GM19351 (cell line): ENCODE data around the gene POLDIP2.

Experiments
- ATAC-seq: cut with Tn5 transposase; IDR thresholded peaks from one replicate; pipeline ENCODE4 v1.9.1; 2021; ENCODE audit warnings: mild to moderate bottlenecking, moderate library complexity; ENCODE audit not compliant: unreplicated experiment

The POLDIP2 gene

DNA sequence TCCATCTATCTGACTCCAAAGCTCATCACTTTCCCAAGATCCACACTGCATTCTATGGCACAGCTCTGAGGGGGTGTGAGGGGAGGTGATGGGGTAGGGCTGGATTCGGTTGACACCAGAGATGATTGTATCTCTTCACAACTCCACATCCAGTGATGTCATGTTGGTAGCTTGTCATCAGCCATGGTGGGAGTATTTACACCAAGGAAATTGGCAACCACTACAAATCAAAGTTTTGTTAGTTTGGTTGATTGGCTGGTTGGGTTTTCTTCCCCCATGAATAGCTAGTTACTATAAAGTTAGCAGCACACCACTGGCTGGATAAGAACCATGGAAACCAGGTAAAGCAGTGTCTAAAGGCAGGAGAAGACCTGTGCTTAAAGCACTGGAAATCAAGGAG is 33.7 kb upstream of the POLDIP2 start:
- ATAC-seq = no peak

DNA sequence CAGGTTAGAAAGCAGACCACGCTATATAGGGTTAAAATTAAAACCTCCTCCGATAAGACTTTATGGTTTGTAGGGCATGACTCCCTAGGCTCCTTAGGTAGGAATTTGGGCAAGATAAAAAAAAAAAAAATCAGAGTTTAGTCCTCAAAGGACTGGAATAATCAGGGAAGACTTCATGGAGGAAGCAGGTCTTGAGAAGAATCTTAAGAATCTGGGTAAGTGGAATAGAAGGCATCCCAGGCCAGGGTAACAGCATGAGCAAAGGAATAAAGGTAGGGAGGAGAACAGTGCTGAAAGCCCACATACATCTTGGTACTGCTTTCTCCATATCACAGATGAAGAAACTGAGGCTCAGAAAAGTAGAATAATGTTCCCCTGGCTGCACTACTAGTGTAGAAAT is 33.2 kb upstream of the POLDIP2 start:
- ATAC-seq = no peak

DNA sequence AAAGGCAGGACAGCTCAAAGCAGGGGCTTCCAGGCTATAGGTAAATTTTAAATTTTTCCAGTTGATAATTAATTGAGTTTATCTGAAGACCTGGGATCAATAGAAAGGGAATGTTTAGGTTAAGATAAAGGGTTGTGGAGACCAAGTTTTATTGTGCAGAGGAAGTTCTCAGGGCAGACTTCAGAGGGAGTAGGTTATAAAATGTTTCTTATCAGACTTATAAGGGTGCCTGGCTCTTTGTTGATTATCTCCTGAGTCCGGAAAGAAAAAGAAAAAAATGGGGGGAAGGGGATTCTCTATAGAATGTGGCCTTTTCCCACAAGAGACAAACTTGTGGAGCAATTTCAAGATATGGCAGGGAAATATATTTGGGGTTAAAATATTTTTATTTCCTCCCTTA is 32.8 kb upstream of the POLDIP2 start:
- no peak for ATAC-seq

DNA sequence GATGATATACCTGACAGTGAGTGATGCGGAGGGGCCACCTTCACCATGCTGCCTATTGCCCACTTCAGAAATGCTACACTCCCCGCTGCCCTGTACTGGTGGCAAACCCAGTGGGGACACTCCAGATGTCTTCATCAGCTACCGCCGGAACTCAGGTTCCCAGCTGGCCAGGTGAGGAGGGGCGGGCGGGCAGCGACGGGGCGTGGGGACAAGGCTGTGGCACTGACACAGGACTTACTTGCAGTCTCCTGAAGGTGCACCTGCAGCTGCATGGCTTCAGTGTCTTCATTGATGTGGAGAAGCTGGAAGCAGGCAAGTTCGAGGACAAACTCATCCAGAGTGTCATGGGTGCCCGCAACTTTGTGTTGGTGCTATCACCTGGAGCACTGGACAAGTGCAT is 30.8 kb upstream of the POLDIP2 start:
- no peak for ATAC-seq

GRCh38 chr17:28386391-28386790 is 29.1 kb upstream of the POLDIP2 start:
- ATAC-seq = no peak

DNA sequence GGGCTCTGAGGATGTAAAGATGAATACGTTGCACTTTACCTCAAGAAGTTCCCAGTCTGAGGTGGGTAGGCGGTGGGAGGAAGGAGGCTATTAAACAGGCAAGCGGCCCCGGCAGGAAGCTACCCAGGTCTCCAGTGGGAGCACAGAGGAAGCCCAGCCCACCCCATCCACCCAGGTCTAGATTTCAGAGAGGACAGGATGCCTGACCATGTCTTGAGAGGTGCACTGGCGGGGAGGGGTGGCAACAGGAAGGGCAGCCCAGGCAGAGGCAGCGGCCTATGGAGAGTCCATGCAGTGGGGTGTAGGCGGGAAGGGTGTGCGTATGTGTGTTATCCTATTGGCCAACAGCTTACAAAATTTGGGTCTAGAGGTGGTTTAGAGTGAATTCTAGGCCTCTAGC is 28.1 kb upstream of the POLDIP2 start:
- no peak for ATAC-seq

GRCh38 chr17:28385037-28385400 is 27.7 kb upstream of the POLDIP2 start:
- peak; percentile 28 for ATAC-seq

- ATAC-seq = peak; percentile 72
These were observed 27.1 kb upstream of the POLDIP2 start for GRCh38 chr17:28384281-28385036.

DNA sequence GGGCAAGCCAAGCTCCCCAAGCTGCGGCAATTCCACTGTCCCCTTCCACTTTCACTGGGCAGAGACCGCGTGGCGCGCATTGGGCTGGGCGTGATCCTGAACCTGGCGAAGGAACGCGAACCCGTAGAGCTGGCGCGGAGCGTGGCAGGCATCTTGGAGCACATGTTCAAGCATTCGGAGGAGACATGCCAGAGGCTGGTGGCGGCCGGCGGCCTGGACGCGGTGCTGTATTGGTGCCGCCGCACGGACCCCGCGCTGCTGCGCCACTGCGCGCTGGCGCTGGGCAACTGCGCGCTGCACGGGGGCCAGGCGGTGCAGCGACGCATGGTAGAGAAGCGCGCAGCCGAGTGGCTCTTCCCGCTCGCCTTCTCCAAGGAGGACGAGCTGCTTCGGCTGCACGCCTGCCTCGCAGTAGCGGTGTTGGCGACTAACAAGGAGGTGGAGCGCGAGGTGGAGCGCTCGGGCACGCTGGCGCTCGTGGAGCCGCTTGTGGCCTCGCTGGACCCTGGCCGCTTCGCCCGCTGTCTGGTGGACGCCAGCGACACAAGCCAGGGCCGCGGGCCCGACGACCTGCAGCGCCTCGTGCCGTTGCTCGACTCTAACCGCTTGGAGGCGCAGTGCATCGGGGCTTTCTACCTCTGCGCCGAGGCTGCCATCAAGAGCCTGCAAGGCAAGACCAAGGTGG is 24.0 kb upstream of the POLDIP2 start:
- ATAC-seq = no peak

DNA sequence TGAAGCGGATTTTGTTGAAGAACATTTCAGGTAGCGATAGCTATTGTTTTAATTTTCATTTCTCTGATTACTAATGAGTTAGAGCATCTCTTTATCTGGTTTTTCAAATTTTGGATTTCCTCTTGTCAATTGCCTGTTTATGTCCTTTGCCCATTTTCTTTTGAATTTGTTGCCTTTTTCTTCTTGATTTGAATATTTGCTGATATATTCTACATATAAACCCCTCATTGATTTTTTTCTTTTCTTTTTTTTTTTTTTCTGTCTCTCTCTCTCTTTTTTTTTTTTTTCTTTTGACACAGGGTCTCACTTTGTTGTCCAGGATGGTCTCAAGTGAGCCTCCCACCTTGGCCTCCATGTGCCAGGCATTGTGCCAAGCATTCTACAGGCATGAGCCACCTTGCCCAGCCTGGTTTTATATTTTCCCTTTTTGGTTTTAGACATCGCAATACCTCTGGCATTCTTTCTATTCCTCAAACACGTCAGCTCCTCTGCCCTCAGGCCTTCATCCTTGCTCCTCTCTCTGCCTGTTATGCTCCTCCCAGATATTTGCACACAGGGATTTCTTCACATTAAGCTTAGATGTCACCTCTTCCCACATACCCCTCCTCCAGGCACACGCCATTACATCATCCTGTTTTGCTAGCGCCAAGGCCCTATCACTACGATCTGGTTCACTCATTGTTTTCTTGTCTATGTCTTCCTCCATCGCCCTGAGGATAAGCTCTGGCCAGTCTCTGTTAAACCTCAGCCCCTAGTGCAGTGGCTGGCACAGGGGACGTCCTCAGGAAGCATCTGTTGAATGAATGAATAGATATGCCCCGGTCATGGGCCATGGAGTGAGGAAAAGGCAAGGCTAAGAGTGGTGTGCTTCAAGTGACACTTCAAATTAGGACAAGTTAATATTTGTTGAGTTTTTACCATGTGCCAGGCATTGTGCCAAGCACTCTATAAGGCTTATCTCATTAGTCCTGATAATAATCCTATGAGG is 22.8 kb upstream of the POLDIP2 start:
- ATAC-seq = no peak

DNA sequence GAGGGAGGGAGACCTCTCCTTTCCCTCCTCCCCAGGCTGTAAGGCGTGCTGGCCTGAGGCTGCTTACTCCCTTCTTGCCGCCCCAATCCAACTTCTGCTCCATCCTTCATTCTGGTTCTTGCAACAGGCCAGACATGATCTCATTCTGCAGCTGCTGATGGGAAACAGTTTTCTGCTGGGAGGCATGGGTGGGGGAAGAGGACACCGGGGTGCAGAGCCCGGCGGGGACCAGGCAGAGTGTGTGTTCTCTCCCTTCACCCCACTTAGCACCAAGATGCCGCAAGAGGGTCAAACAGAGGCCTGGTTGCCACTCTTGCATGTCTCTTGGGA is 15.6 kb upstream of the POLDIP2 start:
- ATAC-seq = no peak

DNA sequence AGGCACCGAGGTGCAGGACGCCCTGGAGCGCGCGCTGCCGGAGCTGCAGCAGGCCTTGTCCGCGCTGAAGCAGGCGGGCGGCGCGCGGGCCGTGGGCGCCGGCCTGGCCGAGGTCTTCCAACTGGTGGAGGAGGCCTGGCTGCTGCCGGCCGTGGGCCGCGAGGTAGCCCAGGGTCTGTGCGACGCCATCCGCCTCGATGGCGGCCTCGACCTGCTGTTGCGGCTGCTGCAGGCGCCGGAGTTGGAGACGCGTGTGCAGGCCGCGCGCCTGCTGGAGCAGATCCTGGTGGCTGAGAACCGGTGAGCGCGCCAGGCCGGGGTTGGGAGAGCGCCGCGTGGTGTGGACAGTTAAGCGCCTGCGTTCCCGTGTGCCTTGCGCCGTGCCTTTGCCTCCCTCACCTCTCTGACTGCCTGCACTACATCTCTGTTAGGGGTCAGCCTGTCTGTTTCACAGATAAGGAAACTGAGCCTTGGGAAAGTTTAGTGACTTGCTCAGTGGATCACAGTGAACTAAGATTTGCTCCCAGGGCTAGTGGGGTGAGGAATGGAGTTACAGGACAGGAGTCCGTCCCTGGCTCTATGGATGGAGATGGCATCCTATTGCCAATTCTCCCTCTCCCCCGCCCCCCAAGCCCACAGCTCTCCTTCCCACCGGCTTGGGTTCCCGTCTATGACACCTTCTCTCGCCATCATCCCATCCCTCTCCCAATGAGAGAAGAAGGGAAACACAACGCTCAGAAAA is 15.0 kb upstream of the POLDIP2 start:
- ATAC-seq = peak; percentile 9

DNA sequence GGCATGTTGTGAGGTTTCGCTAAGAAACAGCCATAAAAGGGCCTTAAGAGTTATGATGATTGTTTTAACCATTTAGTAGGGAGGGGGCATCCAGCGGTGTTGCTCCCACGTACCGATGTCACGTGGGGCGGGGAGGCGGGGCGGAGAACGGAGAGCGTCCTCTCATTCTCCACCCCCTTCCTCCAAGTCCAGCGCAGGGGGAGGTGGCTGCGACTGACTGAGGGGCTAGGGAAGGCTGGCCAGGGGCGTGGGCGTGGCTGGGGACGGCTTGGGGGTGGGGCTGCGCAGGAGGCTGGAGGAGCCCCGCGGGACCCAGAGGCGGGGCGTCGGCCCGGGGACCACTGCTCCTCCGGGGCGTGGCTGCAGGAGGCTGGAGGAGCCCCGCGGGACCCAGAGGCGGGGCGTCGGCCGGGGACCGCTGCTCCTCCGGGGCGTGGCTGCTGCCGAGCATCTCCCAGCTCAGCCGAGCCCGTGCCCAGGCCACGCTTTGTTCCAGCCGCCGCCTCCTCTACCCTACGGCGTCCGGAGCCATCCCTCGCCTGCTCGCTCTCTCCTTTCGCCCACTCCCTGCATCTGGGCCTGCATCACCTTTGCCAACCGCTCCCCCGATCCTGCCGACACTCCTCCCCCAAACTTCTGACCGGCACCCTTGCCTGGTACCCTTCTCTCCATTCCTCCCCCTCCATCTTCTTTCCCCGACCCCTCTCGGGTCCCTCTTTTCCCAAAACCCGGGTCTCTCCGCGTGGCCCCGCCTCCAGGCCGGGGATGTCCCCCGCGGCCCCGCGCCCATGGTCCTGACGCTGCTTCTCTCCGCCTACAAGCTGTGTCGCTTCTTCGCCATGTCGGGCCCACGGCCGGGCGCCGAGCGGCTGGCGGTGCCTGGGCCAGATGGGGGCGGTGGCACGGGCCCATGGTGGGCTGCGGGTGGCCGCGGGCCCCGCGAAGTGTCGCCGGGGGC is 14.2 kb upstream of the POLDIP2 start, which contains the start of gene SARM1:
SARM1 (plus strand) TSS at position 450 of the 958 bp plus-strand sequence; CDS start at position 789, 339 bp downstream.
- ATAC-seq = peak; percentile 81

GRCh38 chr17:28370744-28371103 is 13.4 kb upstream of the POLDIP2 start:
- ATAC-seq = no peak

GRCh38 chr17:28370035-28370743 is 12.9 kb upstream of the POLDIP2 start, which contains the start of gene VTN:
Gene VTN (minus strand): TSS chr17:28370307. CDS start chr17:28370203, 104 bp downstream.
- no peak for ATAC-seq

DNA sequence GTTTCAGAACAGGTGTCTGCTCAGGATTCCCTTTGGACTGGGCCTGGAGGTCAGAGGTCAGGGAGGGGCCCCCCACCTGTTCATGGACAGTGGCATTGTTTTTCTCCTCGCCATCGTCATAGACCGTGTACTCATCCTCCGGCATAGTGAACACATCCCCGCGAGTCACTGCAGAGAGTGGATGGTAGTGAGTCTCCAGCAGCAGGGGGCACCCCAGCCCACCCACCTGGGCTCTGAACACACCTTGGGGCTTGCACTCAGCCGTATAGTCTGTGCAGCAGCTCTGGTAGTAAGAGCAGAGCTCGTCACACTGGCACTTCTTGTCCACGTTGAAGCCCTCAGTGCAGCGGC is 12.3 kb upstream of the POLDIP2 start:
- ATAC-seq = no peak

DNA sequence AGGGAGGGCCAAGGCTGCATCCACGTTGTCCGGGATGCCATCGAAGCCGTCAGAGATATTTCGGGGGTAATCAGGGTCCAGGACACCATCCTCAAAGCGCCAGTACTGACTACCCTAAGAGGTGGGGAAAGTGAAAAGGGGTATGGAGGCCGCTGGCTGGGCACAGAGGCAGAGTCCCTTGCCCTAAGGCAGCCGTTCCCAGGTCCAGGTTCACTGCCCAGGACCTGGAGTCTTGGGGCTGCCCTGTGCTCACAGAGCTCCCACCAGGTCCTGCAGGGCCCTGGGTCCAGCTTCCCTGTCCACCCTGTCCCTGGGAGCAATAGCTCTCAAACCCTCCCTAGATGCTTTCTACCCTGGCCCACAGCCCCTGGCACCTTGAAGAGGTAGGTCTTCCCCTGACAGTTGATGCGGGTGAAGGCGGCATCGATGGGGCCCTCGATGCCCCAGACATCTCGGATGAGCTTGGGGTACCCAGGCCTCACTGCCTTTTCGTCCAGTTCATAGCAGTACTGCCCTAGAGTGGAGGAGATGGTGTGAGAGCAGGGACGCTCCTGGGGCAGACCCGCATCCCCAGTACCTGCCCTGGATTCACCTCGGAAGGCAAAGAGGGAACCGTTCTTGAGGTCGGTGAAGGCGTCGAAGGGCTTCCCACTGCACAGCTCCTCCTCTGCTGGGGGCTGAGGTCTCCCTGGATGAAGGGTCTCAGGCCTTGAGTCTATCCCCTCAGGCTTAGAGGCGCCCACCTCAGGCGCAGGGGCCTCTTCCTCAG is 11.8 kb upstream of the POLDIP2 start:
- no peak for ATAC-seq

GRCh38 chr17:28368306-28368831 is 11.0 kb upstream of the POLDIP2 start:
- no peak for ATAC-seq
